GM19025 (cell line): ENCODE results near the gene METTL26.

Experiments used
- ATAC-seq: cut with Tn5 transposase; IDR thresholded peaks from one replicate; pipeline ENCODE4 v1.9.1; 2021; ENCODE audit warnings: mild to moderate bottlenecking, low read depth, moderate library complexity; ENCODE audit not compliant: unreplicated experiment

Gene METTL26

DNA sequence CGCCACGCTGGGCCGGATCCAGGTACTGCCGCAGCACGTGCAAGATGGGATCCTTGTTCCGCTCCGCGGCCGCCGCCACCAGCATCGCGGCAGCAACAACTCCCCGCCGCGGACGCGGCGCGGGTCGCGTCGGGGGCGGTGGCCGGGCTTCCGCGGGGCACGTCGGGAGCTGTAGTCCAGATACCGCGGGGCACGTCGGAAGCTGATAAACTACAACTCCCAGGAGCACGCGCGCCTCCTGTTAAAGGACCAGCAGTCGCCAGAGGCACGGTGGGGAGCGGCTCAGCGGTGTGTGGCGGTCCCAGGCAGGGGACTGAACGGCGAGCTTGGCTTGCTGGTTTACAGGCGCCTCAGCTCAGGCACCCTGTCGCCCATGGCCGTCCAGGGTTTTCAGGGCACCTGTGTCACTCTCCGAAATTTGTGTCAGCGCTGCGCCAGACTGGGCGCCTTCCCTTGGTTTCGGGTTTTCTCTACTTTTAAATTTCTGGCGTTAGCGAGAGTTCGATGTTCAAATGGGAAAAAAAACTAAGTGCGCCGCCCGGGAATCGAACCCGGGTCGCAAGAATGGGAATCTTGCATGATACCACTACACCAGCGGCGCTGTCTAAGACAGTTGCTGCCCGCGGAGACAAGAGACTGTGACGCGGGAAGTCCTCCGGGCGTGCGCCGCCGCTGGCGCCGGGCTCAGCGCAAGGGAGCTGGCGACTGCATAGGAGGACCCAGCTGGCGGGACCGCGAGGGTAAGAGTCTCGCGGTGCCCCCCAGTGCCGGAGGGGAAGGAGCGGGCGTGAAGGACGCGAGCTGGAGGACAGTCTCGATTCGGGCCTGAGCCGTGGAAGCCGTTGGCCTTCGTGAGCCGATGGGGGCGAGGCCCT, at the start of gene METTL26:
Gene METTL26 (minus strand): TSS at position 100 of the 875 bp plus-strand sequence. CDS start 15 bp downstream, at position 85.
- peak; percentile 72 for ATAC-seq

DNA sequence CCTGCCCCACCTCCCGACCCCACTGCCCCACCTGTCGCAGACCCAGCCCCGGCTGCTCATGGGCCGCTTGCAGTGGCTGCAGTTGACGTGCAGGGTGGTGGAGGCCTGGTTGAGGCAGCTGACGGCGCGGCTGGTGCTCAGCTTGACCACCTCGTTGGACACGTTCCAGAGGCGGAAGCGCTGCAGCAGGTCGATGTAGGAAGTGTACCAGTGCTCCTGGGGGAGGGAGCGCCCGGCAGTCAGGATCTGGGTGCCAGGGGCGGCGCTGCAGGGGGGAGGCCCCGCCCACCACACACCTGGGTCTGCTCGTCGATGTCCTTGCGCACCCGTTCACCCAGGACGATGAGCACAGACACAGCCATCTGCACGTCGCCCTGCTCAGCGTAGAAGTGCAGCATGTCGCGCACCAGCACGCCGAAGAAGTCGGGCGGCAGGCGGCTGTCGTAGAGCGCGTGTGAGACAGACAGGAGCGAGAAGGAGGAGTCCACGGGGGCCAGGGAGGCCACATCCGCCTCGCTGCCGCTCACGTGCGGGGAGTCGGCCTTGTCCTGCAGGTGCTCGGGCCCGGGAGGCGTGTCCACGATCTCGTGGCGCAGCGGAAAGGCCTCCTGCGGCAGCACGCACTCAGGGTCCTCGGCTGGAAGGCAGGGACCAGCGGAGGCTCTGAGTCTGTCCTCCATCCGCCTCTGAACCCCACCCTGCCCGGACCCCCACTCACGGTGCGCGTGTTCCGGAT, 49.0 kb upstream of the METTL26 start:
- no peak for ATAC-seq

- peak; percentile 70 for ATAC-seq
These were observed 48.1 kb upstream of the METTL26 start, which contains the start of gene JMJD8 for GRCh38 chr16:684071-684794. Gene JMJD8 (minus strand): TSS chr16:684334. CDS start chr16:684319, 15 bp downstream.

DNA sequence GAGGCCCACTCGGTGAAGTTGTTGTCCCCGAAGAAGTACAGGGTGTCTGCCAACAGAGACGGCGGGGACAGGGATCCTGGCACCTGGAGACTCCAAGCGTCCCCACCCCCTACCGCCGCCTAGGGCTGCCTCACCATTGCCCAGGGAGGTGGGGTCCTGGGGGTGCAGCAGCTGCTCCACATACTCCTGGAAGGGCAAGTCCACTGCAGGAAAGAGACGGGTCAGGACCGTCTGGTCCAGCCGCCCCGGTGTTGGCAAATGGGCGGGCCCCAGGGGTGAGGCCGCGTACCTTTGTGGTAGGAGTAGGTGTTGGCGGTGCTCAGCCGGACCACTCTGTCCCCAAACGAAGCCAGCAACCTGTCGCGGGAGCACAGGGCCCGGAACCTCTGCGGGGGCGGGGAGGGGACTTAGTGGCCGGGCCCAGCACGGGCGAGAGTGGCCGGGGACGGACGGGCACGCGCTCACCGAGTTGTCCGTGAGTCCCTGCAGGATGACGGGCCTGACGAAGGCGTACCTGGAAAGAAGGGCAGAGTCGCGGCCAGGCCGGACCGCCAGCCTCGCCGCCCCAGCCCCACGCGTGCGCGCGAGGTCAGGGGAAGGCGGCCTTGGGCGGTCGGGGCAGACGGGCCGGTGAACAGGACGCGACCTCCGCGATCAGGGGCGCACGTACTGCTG, 47.4 kb upstream of the METTL26 start:
- ATAC-seq, result no peak

GRCh38 chr16:682493-683395, 46.6 kb upstream of the METTL26 start:
- no peak for ATAC-seq

- no peak for ATAC-seq
These were observed 45.8 kb upstream of the METTL26 start for GRCh38 chr16:681746-682427.

DNA sequence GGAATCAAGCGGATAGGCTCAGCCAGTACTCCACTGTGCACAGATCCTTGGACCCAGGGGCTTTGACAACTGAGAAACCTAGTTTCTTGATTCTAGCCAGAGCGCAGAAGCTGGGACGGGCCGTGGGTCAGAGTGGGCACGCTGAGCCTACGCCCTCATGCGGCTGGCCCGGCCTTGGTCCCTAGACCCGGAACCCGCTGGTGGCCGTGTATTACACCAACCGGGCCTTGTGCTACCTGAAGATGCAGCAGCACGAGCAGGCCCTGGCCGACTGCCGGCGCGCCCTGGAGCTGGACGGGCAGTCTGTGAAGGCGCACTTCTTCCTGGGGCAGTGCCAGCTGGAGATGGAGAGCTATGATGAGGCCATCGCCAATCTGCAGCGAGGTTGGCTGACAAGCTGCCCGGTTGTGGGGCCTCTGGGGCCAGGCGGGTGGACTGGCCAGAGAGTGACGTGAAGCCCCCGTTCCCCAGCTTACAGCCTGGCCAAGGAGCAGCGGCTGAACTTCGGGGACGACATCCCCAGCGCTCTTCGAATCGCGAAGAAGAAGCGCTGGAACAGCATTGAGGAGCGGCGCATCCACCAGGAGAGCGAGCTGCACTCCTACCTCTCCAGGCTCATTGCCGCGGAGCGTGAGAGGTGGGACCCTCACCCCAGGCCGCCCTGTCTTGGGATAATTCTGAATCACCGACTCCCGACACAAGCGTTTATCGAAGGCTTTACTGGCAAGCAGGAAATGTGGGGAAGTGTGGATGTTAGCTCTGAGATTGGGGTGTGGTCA, 45.1 kb upstream of the METTL26 start:
- no peak for ATAC-seq

GRCh38 chr16:680625-680945, 44.5 kb upstream of the METTL26 start:
- no peak for ATAC-seq

GRCh38 chr16:679814-680624, 43.9 kb upstream of the METTL26 start, which contains the start of gene STUB1:
Gene STUB1 (plus strand): TSS chr16:680410. CDS start chr16:680526, 116 bp downstream.
- peak; percentile 50 for ATAC-seq

DNA sequence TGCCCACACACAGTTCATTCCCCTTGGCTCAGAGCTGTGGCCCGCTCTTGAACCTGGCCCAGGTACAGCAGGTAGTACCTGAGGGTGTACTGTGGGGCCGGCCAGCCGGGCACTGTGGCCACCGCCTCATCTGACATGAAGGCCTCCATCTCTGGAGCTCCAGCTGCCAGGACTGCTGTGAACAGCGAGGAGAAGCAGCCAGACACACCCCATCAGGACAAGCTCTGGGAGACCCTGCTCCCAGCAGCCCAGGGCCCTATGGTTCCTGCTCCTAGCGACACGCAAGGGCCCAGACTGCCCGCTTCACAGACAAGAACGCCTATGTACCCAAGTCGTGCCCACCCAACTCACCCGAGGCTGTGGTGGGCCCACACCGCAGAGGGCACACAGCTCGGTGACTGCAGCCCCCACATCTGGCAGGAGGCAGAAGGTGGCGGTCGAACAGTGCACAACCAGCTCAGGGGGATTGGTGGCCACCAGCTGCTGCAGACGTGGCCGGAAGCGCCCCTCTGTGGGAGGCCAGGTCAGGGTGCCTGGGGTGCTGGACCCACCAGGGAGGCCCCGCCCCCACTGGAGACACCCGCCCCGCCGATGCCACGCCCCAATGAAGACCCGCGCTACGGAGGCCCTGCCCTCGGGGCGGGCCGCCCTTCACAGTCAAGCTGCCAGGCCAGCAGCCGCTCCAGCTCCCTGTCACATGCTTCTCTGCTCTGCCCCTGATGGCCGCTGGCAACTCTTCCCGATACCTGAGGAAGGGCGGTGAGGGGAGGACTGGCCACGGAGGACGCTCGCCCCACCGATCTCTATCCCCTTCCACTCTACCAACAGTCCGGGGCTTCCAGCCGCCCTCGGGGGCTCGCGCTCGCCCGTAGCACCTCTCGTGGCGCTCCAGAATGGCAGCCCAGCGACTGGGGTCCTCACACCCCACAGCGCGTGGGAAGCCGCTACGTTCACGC, 43.0 kb upstream of the METTL26 start:
- ATAC-seq, result no peak

- ATAC-seq, result no peak
These were observed 42.2 kb upstream of the METTL26 start for GRCh38 chr16:678209-678857.

DNA sequence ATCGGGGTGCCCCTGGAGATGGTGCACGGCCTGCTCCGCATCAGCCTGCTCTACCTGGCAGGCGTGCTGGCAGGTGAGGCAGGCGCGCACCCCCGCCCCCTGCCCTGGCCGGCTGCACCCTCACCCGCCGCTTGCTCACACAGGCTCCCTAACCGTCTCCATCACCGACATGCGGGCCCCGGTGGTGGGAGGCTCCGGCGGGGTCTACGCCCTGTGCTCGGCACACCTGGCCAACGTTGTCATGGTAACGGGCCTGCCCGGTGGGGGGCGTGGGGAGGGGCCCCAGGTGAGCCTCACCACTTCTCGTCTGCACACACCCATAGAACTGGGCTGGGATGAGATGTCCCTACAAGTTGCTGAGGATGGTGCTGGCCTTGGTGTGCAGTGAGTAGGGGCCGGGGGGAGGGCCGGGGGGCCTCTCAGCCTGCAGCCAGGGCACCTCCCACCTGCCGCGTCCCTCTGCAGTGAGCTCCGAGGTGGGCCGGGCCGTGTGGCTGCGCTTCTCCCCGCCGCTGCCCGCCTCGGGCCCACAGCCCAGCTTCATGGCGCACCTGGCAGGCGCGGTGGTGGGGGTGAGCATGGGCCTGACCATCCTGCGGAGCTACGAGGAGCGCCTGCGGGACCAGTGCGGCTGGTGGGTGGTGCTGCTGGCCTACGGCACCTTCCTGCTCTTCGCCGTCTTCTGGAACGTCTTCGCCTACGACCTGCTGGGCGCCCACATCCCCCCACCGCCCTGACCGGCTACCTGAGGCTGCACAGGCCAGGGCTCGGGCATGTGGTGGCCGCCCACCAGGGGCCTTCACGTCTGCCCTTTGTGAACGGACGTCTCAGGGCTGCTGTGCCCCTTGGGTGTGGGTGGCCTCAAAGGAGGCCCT, 41.4 kb upstream of the METTL26 start:
- ATAC-seq, result no peak

GRCh38 chr16:676913-677312, 40.8 kb upstream of the METTL26 start:
- no peak for ATAC-seq

DNA sequence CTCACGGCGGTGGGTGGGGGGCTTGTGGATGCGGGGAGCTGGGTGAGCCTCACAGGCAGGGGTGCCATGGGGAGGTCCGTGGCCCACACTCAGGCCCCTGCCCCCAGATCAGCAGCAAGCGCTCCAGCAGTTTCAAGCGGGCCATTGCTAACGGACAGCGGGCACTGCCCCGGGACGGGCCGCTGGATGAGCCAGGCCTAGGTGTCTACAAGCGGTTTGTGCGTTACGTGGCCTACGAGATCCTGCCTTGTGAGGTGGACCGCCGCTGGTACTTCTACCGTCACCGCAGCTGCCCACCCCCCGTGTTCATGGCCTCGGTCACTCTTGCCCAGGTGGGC, 40.4 kb upstream of the METTL26 start:
- no peak for ATAC-seq
